Islet of Langerhans (tissue), 1 donor: ENCODE results near the gene TREML1.

ENCODE experiments used
- FAIRE-seq: peaks from one replicate; lab custom pipeline; 2011; peaks lifted over from hg19 to GRCh38; lab: Jason Lieb, UNC

TREML1 gene

GRCh38 chr6:41177287-41177686 lies 23.1 kb upstream of the TREML1 start:
- no peak for FAIRE-seq

- no peak for FAIRE-seq
Measured at GRCh38 chr6:41176189-41176588, 22.0 kb upstream of the TREML1 start.

GRCh38 chr6:41175084-41175483 lies 20.9 kb upstream of the TREML1 start:
- no peak for FAIRE-seq

- no peak for FAIRE-seq
Measured at GRCh38 chr6:41174610-41175009, 20.5 kb upstream of the TREML1 start.

- no peak for FAIRE-seq
Measured at GRCh38 chr6:41171908-41172307, 17.8 kb upstream of the TREML1 start.

- FAIRE-seq, result no peak
Measured at GRCh38 chr6:41170547-41171160, 16.5 kb upstream of the TREML1 start.

GRCh38 chr6:41167173-41167963 lies 13.2 kb upstream of the TREML1 start:
- no peak for FAIRE-seq

GRCh38 chr6:41164551-41165120 lies 10.5 kb upstream of the TREML1 start:
- no peak for FAIRE-seq

- FAIRE-seq, result no peak
Measured at GRCh38 chr6:41163419-41163717, 9.2 kb upstream of the TREML1 start.

GRCh38 chr6:41162687-41163418 lies 8.7 kb upstream of the TREML1 start, which contains the start of gene TREM2:
Gene TREM2 (minus strand): TSS chr6:41163116. CDS start chr6:41163082, 34 bp downstream.
- no peak for FAIRE-seq

GRCh38 chr6:41161851-41162552 lies 7.9 kb upstream of the TREML1 start:
- no peak for FAIRE-seq

GRCh38 chr6:41161380-41161779 lies 7.2 kb upstream of the TREML1 start:
- FAIRE-seq, result no peak

- FAIRE-seq, result no peak
Measured at GRCh38 chr6:41160933-41161332, 6.8 kb upstream of the TREML1 start.

- no peak for FAIRE-seq
Measured at GRCh38 chr6:41159415-41160082, 5.4 kb upstream of the TREML1 start.

GRCh38 chr6:41157323-41157722 lies 3.2 kb upstream of the TREML1 start:
- FAIRE-seq, result no peak

- no peak for FAIRE-seq
Measured at GRCh38 chr6:41156771-41157170, 2.6 kb upstream of the TREML1 start.

- no peak for FAIRE-seq
Measured at GRCh38 chr6:41156001-41156400, 1.9 kb upstream of the TREML1 start.

- FAIRE-seq, result no peak
Measured at GRCh38 chr6:41155132-41155805, 1.1 kb upstream of the TREML1 start.

GRCh38 chr6:41153451-41153850 lies 696 bp downstream of the TREML1 start:
- no peak for FAIRE-seq

GRCh38 chr6:41150671-41151070 lies 3.5 kb downstream of the TREML1 start:
- no peak for FAIRE-seq

GRCh38 chr6:41147917-41148316 lies 6.2 kb downstream of the TREML1 start:
- FAIRE-seq, result no peak
